Umbilical cord (tissue), 2 donors: ENCODE data around the gene SPACA4. TPM values are rescaled to one million over a fixed set of nuclear protein-coding genes. Genes with fewer than 3 reads are reported as not detected.
"Not testable (repeated sequence)": the region's sequence is repeated elsewhere in the genome, so short reads cannot be mapped to it uniquely, and the experiment has no call there.

ENCODE experiments used
- DNase-seq: peaks from one replicate; pipeline ENCODE4 v3.0.0-alpha.2; 2015; ENCODE audit warnings: low spot score
- total RNA-seq: library from RNA; depleted of rRNA; stranded (reverse); fragments of >200 nt; gene quantifications from one replicate; pipeline ENCODE4 v1.2.3, GENCODE V29; 2014; ENCODE audit warnings: low replicate concordance; ENCODE audit not compliant: insufficient read depth

SPACA4 gene
- not detected for total RNA-seq

GRCh38 chr19:48606463-48607358 lies at the start of gene SPACA4:
Gene SPACA4 (plus strand): TSS chr19:48606742. CDS start chr19:48606979, 237 bp downstream.
- no peak for DNase-seq

GRCh38 chr19:48556825-48557224 lies 49.7 kb upstream of the SPACA4 start:
- DNase-seq = no peak

- peak; percentile 64 for DNase-seq
These were observed 48.4 kb upstream of the SPACA4 start for GRCh38 chr19:48558018-48558684.

GRCh38 chr19:48560095-48560530 lies 46.4 kb upstream of the SPACA4 start:
- no peak for DNase-seq

DNA sequence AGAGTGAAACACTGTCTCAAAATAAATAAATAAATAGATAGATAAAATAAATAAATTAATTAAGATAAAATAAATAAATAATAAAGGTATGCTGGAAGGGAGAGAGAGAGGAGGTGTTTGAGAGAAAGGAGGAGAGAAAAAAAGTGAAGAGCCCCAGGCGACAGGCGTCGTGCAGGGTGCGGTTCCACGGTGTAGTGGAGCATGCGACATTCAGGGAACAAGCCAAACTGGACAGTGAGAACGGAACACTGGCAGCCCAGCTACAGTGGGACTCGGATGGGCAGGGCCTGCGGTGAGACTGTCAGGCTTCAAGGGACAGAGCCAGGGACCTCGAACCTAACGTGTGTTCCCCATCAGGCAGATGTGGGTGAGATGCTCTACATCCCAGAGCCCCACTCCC lies 45.1 kb upstream of the SPACA4 start:
- no peak for DNase-seq

DNA sequence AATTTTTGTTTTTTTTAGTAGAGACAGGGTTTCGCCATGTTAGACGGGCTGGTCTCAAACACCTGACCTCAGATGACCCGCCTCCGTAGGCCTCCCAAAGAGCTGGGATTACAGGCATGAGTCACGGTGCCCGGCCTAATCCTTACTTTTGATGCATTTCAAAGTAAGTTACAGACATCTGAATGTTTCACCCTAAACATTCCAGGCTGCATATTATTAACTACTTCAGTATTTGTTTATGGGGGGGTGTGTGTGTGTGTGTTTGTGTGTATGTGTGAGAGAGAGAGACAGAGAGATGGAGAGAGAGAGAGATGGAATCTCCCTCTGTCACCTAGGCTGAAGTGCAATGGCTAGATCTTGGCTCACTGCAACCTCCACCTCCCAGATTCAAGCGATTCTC lies 41.5 kb upstream of the SPACA4 start:
- DNase-seq = peak; percentile 39

GRCh38 chr19:48568345-48568886 lies 38.1 kb upstream of the SPACA4 start:
- DNase-seq = peak; percentile 93

DNA sequence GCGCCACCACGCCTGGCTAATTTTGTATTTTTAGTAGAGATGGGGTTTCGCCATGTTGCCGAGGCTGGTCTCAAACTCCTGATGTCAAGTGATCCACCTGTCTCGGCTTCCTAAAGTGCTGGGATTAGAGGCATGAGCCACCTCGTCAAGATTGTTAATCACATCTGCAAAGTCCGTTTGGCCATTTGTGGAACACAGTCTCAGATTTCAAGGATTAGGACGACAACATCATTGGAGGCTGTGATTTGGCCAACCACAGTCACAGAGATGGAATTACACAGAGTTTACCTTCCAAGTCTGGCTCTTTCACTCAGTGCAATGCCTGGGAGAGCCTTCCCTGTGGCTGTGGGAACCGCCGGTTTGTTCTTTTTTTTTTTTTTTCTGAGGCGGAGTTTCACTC lies 36.7 kb upstream of the SPACA4 start:
- peak; percentile 39 for DNase-seq

DNA sequence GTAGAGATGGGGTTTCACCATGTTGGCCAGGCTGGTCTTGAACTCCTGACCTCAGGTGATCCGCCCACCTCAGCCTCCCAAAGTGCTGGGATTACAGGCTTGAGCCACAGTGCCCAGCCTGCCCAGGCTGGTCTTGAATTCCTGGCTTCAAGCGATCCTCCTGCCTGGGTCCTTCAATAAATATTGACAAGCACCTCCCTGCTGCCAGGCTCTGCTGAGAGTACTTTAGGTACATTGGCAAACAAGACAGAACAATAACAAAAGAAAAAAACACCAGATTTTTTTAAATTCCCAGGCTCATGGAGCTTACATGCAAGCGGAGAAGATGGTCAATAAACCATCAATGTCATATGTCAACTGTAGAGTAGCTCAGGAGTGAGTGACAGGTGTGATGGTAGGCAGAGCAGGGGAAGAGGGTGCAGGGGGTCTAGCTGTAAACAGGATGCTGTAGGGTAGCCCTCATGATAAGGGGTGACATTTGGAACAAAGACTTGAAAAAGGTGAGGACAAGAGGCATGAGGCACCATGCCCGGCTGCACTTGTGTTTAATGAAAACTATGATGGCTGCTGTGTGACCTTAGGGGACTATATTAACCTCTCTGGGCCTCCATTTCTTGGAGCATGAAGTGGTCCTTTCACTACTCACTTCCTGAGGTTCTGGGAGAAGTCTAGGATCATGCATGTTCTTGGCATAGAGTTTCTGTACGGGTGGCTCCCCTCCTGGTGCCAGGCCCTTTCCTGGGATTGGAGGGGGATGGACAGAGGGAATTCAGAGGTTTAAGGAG lies 35.0 kb upstream of the SPACA4 start:
- no peak for DNase-seq

DNA sequence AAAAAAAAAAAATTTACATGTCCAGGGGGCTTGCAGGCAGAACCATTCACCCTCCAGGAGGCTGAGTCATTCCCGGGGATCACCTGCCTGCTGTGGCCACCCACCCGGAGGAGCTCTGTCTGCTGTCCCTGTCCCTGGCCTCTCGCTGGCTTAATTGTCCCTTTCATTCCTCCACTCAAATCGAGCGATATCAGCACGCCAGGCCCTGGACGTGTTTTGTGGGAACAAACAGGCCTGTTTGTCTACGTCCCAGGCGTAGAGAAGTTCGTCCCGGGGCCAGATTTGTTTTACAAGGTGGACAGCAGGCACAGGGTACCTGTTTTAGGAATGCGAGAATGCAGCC lies 33.4 kb upstream of the SPACA4 start:
- no peak for DNase-seq

GRCh38 chr19:48575931-48576622 lies 30.5 kb upstream of the SPACA4 start:
- no peak for DNase-seq

DNA sequence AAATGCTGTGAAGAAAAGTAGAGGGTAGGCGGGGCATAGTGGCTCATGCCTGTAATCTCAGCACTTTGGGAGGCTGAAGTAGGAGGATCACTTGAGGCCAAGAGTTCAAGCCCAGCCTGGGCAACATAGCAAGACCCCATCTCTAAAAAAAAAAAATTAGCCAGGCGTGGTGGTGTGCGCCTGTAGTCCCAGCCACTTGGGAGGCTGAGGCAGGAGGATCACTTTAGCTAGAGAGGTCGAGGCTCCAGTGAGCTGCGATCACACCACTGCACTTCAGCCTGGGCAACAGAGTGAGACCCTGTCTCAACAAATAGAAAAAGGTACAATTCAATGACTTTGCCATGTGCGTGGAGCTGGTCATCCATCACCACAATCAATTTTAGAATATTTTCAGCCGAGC lies 28.6 kb upstream of the SPACA4 start:
- DNase-seq = not testable (repeated sequence)

DNA sequence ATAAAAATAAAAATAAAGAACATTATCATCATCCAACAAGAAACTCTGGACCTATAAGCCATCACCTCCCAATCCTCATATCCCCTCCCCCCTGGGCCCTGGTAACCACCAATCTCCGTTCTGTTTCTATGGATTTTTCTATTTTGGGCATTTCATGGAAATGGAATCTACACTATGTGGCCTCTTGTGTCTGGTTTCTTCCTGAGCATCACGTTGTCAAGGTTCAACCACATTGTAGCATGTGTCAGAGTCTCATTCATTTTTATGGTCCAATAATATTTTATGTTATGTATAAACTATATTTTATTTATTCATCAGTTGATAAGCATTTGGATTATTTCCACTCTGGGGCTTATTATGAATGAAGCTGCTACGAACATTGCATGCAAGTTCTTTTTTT lies 27.7 kb upstream of the SPACA4 start:
- DNase-seq = peak; percentile 41

DNA sequence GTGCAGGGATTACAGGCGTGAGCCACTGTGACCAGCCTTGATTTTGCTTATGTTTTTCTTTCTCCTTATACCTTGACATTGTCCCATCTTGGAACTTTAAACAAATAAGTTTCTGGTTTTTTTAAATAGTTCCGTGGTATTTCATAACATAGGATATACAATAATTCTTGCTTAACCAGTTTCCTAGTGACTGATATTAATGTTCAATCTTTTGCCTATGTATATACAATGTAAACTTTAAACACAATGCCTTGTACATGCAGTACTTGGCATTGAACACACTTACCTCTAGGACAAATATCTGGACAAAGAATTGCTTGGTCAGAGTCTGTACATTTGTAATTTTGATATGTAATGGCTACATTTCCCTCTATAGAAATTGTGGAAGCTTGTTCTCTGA lies 24.4 kb upstream of the SPACA4 start:
- no peak for DNase-seq

DNA sequence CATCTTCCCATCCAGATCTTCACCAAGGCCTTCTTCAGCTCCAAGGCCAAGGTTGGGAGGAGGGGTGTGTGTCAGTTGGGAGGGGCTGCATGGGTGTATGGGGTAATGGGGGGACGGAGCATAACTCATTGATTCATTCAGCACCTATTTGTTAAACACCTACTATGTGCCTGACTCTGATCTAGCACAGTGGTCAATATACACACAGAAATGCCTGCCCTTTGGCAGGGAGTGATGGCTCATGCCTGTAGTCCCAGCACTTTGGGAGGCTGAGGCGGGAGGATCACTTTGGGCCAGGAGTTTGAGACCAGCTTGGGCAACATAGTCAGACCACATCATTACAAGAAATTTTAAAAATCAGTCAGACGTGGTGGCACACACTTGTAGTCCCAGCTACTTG lies 19.2 kb upstream of the SPACA4 start:
- DNase-seq = no peak

GRCh38 chr19:48588670-48589401 lies 17.7 kb upstream of the SPACA4 start:
- DNase-seq = peak; percentile 83

DNA sequence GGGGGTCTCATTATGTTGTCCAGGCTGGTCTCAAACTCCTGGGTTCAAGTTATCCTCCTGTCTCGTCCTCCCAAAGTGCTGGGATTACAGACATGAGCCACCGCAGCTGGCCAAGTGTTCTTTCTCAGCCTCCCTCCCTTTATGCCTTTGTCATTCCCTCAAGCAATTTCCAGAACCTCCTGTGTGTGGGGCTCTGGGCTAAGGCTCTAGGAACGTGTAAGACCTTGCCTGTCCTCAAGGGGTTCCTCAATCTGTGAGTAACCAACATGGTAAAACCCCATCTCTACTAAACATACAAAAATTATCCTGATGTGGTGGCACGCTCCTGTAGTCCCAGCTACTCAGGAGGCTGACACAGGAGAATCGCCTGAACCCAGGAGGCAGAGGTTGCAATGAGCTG lies 15.5 kb upstream of the SPACA4 start:
- no peak for DNase-seq

DNA sequence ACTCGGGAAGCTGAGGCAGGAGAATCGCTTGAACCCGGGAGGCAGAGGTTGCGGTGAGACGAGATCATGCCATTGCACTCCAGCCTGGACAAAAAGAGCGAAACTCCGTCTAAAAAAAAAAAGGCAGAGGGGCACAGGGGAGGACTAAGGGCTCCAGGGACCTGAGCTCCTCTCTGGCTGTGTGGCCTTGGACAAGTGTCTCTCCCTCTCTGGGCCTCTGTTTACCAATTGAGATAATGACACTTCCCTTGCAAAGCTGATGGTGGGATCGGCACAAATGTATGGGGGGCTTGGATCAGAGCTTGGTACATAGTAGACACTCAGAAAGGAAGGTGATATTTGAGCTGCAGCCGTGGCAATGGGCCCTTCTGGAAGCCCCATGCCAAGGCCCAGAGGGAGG lies 11.4 kb upstream of the SPACA4 start:
- DNase-seq = no peak

- no peak for DNase-seq
These were observed 10.7 kb upstream of the SPACA4 start for GRCh38 chr19:48595833-48596232.

- DNase-seq = no peak
These were observed 10.3 kb upstream of the SPACA4 start for GRCh38 chr19:48596237-48596636.
